Thoracic aorta (tissue), 2 donors: Measurements from ENCODE around the gene LGI4. TPM values are rescaled to one million over a fixed set of nuclear protein-coding genes. Genes with fewer than 3 reads are reported as not detected.
A peak's percentile ranks its signal among the peaks of the same experiment; 100 is the strongest.

Experiments used
- ATAC-seq: fragments of 150-250 bp; one replicate; pipeline ENCODE4 v1.8.0; 2017; ENCODE audit warnings: low read depth; ENCODE audit not compliant: insufficient number of reproducible peaks, low FRiP score
- DNase-seq: peaks from one replicate; pipeline ENCODE4 v3.0.0-alpha.2; 2020; ENCODE audit warnings: low spot score
- H3K27ac ChIP-seq, 2 donors: fragments of 200-600 bp; sonication (generic); 1 replicate in 1 of 2; 2 replicates in 1 of 2; pipeline ENCODE4 v1.5.1; 2016; ENCODE audit warnings: mild to moderate bottlenecking in 2 of 2, moderate library complexity in 2 of 2
- H3K27me3 ChIP-seq: fragments of 200-600 bp; sonication (generic); replicated peaks from 2 replicates; pipeline ENCODE4 v1.6.0; 2016; ENCODE audit warnings: mild to moderate bottlenecking; ENCODE audit not compliant: insufficient read depth
- H3K36me3 ChIP-seq: fragments of 200-600 bp; sonication (generic); one replicate; pipeline ENCODE4 v1.5.1; 2016
- H3K4me1 ChIP-seq, 2 donors: fragments of 200-600 bp; sonication (generic); 1 replicate in 1 of 2; 2 replicates in 1 of 2; pipeline versions ENCODE4 v1.5.1 to v1.6.0; 2016; ENCODE audit warnings: low read depth in 2 of 2, mild to moderate bottlenecking in 1 of 2; ENCODE audit not compliant: control insufficient read depth in 1 of 2
- H3K4me3 ChIP-seq: fragments of 200-600 bp; sonication (generic); 2 replicates; pipeline ENCODE4 v1.5.1; 2016; ENCODE audit warnings: mild to moderate bottlenecking
- H3K9me3 ChIP-seq: fragments of 200-600 bp; sonication (generic); 2 replicates; pipeline ENCODE4 v1.5.1; 2016
- CTCF ChIP-seq: fragments of 200-600 bp; sonication (generic); IDR thresholded peaks from one replicate; pipeline ENCODE4 v1.5.1; 2019; ENCODE audit warnings: antibody characterized with exemption
- total RNA-seq, 2 donors: library from RNA; depleted of rRNA; stranded (reverse); fragments of >200 nt; gene quantifications; one replicate each; pipeline versions ENCODE4 v1.1.0 to v1.2.3, GENCODE V29; 2016

The LGI4 gene
- total RNA-seq, 2 donors from 2014 or later, result 7.9 to 17.4 TPM

- DNase-seq (no peak), ATAC-seq (no peak)
- H3K27me3 ChIP-seq, result no peaks in the 10 kb centered on the region
- H3K9me3 ChIP-seq, result no peaks in the 10 kb centered on the region
- H3K27ac ChIP-seq, result no peak overlapping the region
- no peak overlapping the region for H3K4me3 ChIP-seq
- no peak for TF ChIP-seq CTCF
- H3K36me3 ChIP-seq, result no peaks in the 10 kb centered on the region
- peaks cover 3 to 6% of the 10 kb centered on the region in 2 donors for H3K4me1 ChIP-seq
Measured at GRCh38 chr19:35116072-35116801, 18.6 kb downstream of the LGI4 start.

GRCh38 chr19:35115177-35115951 lies 19.5 kb downstream of the LGI4 start, which contains the start of gene FXYD3:
TSS of gene FXYD3 (plus strand) at chr19:35115823. CDS start at chr19:35119377, 3,554 bp downstream.
- TF ChIP-seq CTCF, result no peak
- DNase-seq (no peak), ATAC-seq (no peak)
- peaks cover 3 to 6% of the 10 kb centered on the region in 2 donors for H3K4me1 ChIP-seq
- no peaks in the 10 kb centered on the region for H3K27me3 ChIP-seq
- no peaks in the 10 kb centered on the region for H3K36me3 ChIP-seq
- H3K4me3 ChIP-seq, result peak within 1 kb of the TSS; percentile 64
- H3K27ac ChIP-seq, result no peak within 1 kb of the TSS
- H3K9me3 ChIP-seq, result no peaks in the 10 kb centered on the region

- H3K36me3 ChIP-seq, result no peaks in the 10 kb centered on the region
- H3K9me3 ChIP-seq, result no peaks in the 10 kb centered on the region
- no peaks in the 10 kb centered on the region for H3K27me3 ChIP-seq
- no peak overlapping the region for H3K27ac ChIP-seq
- peaks cover 3 to 6% of the 10 kb centered on the region in 2 donors for H3K4me1 ChIP-seq
- peak overlapping the region; percentile 64 for H3K4me3 ChIP-seq
- peak; percentile 69 for ATAC-seq
- no peak for DNase-seq
- peak; percentile 97 for TF ChIP-seq CTCF
Measured at GRCh38 chr19:35114353-35115176, 20.3 kb downstream of the LGI4 start.

- Histone ChIP-seq H3K36me3 (no peaks in the 10 kb centered on the region), H3K27me3 (no peaks in the 10 kb centered on the region), H3K27ac (no peak overlapping the region), H3K4me3 (no peak overlapping the region), H3K4me1 (peaks cover 3 to 6% of the 10 kb centered on the region in 2 donors), H3K9me3 (no peaks in the 10 kb centered on the region)
- DNase-seq (no peak), ATAC-seq (no peak)
- no peak for TF ChIP-seq CTCF
Measured at GRCh38 chr19:35112995-35113688, 21.7 kb downstream of the LGI4 start.
